Hematopoietic multipotent progenitor cell treated with erythropoietin and hydrocortisone succinate and interleukin-3 and kit ligand, for 8 days (in vitro differentiated cells): Measurements from ENCODE around the gene FAM13C.

Experiments
- DNase-seq: peaks from one replicate; pipeline ENCODE4 v3.0.0-alpha.2; 2015

Gene FAM13C

DNA sequence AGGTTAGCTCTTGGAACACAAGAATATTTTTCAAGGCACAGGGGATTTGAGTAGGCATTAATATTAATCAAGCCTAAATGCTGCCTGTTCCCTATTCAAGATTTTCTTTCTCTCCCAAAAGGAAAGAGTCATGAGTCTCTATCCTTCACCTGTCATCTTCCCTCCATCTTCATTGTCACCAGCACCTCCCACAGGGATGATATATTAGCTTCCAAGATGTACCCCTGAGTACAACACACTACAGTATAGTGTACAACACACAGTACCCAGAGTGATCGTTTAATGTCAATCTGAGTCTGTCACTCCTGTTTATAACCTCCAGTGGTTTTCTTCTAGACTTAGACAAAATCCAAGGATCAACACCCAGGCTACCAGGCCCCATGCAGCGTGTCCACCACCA, 50.1 kb downstream of the FAM13C start:
- no peak for DNase-seq

DNA sequence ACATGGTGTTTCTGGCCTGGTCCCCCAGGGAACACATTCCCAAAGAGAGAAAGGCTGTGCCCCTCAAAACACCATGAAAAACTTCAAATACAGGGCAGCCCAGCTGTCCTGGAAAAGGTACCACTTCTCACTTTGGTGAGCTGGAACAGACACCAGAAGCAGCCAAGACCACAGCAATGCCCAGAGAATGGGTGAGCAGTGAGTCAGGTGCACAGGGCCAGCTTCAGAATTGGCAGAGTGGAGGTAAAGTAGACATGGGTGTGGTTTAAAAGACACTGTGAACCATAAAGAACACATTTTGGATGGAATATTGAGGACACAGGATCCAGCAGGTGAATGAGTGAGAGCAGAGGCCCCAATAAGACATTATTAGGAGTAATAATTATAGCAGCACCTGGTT, 51.3 kb downstream of the FAM13C start:
- no peak for DNase-seq

- DNase-seq: no peak
Measured at GRCh38 chr10:59310324-59310914, 51.9 kb downstream of the FAM13C start.

- DNase-seq: no peak
Measured at GRCh38 chr10:59304521-59305097, 57.7 kb downstream of the FAM13C start.

GRCh38 chr10:59303018-59303417, 59.3 kb downstream of the FAM13C start:
- DNase-seq: no peak

DNA sequence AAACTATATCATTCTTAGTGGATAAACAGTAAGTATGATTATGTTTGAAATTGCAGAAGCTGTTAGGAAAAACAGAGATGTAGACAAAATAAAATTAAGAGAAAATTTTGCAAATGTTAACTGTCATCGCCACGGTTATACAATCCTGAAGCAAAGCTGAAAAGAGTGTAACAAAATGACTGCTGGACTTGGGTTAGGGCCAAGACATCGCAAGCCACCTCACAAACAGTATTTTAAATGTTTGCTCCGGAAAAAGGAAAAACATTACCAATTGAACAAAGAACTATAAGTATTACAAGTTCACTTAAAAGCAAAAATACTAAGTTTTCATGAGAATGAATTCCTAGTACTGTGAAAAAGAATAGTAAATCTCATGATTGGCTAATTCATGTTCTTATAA, 60.0 kb downstream of the FAM13C start:
- DNase-seq: no peak

- DNase-seq: no peak
Measured at GRCh38 chr10:59301067-59301754, 61.1 kb downstream of the FAM13C start.

GRCh38 chr10:59300386-59300785, 62.0 kb downstream of the FAM13C start:
- DNase-seq: no peak

- no peak for DNase-seq
Measured at GRCh38 chr10:59299933-59300332, 62.4 kb downstream of the FAM13C start.

DNA sequence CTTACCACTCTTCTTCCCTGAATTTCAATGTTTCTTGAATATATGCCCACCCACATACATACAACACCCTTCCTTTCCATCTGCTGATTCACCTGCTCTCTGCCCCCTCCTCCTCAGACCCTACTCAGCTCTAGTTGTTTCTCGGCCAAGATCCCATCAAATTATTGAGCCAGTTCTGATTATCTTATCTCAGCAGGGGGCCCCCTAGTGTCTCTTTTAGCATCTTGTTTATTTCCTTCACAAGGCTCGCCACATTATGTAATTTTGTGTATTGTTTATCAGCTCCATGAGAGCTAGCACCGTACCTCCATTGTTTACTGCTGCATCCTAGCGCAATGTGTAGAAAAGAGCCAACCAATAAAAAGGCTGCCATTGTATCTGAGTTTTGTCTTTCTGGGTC, 71.9 kb downstream of the FAM13C start:
- no peak for DNase-seq

DNA sequence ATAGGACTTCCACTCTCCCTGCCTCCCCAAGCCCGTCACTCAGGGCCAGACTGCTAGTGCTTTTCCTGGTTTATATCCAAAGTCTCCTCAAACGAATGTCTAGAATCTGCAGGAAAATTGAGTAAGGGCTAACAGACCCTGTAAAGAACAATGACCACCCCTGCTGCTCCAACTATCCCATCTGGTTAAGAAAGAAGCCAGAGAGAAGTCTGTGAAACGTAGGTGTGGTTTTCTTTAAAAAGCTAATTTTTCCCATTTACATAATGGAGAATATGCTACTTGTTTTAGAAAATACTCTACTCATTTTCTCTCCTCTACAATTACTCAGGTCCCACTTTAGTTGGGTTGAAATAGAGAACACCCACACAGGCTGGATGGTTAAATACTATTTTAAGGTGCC, 72.5 kb downstream of the FAM13C start:
- no peak for DNase-seq

- DNase-seq: no peak
Measured at GRCh38 chr10:59287587-59288255, 74.6 kb downstream of the FAM13C start.

DNA sequence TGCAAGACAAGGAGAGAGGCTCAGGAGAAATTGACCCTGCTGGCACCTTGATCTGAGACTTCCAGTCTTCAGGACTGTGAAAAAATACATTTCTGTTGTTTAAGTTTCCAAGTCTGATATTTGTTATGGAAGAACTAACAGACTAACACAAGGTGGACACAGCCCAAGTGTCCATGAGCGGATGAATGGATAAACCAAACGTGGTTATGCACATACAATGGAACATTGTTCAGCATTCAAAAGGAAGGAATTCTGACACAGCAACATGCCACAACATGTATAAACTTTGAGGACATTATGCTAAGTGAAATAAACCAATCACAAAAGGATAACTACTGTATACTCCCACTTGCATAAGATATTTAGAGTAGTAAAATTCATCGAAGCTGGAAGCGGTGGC, 76.5 kb downstream of the FAM13C start:
- DNase-seq: no peak

DNA sequence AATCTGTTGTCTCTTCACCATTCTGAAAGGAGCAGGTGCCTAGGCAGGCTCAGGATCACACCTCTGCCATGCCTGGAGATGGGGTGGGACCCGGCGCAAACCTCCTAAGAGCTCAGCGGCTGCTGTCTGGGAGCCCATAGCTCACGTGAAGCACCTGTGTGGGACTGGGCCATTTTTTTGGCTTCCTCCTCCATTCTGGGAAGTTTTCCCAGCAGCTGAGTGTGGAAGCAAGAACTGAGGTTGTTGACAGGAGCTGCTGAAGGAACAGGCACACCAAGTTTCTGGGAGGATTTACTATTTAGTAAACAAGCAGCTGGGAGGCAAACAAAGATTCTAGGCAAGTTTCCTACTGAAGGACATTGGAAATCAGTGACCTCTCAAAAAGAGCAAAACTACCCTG, 77.3 kb downstream of the FAM13C start:
- DNase-seq: no peak

DNA sequence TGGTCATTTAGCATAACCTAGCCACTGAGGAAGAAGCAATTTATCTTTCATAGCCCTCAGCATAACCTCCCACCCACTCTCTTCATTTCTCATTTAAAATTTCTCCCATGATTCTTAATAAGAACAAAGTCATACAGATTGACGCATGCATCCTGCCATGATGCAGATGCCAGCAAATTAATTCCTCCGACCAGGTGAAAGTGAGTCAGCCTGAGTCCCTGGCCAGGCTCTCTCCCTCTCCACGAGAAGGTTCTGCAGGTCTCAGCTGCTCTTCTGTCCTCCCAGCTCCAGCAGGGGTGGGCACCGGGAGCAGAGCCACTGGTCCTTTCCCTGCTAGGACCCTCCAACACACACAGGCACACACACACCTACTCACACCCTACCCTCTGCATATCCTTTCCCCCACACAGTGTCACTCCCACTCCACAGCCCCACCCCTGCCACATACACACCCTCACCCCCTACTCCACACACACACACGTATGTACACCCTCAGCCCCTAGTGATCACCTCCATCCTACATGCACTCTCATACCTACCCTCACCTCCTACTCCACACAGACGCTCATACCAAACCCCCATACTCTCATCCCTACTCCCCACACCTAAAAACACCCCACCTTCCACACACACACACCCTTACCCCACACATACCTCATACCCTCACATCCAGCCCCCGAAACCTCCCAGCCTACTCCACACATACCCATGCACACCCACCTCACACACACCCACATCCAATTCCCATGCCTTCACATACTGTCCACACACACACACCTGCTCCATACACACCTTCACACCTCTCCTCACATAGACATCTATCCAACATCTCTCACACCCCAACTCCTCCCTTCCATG, 78.0 kb downstream of the FAM13C start:
- DNase-seq: no peak

DNA sequence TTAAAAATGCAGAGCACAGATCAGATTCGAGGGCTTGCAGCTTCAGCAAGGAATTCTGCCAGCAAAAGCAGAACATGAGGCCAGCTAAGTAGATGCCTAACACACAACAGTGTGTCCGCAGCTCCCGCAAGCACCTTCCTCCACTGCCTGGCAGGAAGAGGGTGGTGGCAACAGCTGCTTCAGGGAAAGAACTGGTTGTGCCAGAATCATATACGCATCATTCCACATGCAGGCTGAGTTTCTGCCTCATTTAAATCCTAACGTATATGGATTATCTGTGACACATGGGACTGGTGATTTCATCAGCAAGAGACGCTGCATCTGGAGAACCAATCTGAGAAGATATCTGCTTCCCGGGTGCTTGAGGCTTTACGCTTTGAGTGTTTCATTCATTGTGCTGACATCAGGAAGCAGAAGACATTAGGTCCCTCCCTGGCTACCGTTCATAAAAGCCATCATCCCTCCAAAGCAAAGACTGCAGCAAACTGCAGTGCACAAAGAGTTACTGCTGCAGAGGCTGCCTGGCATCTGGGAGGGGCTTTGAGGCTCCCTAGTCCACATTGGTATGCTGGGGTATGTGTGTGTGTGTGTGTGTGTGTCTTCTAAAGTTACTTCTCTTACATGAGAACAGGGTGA, 78.8 kb downstream of the FAM13C start:
- DNase-seq: no peak

GRCh38 chr10:59281861-59282260, 80.5 kb downstream of the FAM13C start:
- no peak for DNase-seq

DNA sequence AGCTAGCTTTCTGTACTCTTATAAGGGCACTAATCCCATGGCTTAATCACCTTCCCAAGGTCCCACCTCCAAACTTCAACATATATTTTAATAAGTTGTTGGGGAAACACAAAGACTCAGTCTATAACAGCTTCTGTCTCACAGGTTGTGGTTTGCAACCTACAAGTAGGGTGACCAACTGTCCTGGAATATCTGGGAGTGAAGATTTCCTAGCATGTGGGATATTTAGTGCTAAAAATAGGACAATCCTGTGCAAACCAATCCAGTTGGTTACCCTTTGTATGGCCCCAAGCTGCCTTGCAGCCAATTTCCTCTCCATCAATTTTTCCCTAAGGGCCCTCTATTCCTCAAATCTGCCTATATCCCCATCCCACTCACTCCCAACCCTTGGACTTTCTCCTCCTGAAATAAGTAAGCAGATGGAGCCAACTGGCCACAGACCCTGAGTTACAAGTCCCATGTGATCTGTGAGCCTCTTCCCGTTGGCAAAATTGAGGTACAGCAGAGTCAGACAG, 82.3 kb downstream of the FAM13C start:
- DNase-seq: no peak

DNA sequence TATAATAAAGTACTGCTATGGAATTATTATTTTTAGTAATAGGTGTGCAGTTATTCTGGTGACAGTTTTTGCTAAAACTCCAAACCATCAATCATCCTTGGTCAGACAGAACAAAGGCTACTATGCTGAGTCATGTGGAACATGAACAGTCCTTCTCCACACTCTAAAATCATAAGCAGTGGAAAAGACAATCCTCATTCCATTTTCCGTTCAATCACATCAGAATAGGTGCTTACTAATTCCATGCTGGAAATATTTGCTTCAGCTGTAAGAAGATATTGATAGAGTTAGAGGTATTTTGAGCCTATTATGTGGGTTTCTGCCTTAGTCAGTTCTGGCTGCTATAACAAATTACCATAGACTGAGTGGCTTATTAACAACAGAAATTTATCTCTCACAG, 82.9 kb downstream of the FAM13C start:
- no peak for DNase-seq

DNA sequence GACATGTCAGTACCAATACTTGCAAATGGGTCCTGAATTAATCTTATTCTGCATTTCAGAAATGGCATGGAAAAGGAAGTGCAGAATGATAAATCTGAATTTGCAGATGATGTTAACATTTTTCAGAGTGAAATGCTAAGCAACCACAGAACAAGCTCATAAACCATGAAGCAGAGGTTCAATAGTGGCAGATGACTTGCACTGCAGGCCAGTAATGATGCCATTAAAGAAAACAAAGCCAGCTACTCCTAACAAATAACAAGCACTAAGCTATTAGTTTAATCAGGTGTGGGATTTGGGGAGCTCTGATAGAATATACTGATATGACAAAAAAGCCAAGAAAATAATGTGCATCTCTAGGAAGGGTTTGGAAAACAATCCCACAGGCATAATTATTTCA, 85.4 kb downstream of the FAM13C start:
- no peak for DNase-seq

GRCh38 chr10:59276133-59276532, 86.2 kb downstream of the FAM13C start:
- DNase-seq: no peak

GRCh38 chr10:59273445-59273844, 88.9 kb downstream of the FAM13C start:
- DNase-seq: no peak
